GM21786 (cell line): Measurements from ENCODE around the gene RASGRP3.
"Not testable (repeated sequence)": the region's sequence is repeated elsewhere in the genome, so short reads cannot be mapped to it uniquely, and the experiment has no call there.

Experiments
- ATAC-seq: cut with Tn5 transposase; IDR thresholded peaks from one replicate; pipeline ENCODE4 v1.9.1; 2021; ENCODE audit not compliant: unreplicated experiment

RASGRP3 gene, protein sequence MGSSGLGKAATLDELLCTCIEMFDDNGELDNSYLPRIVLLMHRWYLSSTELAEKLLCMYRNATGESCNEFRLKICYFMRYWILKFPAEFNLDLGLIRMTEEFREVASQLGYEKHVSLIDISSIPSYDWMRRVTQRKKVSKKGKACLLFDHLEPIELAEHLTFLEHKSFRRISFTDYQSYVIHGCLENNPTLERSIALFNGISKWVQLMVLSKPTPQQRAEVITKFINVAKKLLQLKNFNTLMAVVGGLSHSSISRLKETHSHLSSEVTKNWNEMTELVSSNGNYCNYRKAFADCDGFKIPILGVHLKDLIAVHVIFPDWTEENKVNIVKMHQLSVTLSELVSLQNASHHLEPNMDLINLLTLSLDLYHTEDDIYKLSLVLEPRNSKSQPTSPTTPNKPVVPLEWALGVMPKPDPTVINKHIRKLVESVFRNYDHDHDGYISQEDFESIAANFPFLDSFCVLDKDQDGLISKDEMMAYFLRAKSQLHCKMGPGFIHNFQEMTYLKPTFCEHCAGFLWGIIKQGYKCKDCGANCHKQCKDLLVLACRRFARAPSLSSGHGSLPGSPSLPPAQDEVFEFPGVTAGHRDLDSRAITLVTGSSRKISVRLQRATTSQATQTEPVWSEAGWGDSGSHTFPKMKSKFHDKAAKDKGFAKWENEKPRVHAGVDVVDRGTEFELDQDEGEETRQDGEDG

DNA sequence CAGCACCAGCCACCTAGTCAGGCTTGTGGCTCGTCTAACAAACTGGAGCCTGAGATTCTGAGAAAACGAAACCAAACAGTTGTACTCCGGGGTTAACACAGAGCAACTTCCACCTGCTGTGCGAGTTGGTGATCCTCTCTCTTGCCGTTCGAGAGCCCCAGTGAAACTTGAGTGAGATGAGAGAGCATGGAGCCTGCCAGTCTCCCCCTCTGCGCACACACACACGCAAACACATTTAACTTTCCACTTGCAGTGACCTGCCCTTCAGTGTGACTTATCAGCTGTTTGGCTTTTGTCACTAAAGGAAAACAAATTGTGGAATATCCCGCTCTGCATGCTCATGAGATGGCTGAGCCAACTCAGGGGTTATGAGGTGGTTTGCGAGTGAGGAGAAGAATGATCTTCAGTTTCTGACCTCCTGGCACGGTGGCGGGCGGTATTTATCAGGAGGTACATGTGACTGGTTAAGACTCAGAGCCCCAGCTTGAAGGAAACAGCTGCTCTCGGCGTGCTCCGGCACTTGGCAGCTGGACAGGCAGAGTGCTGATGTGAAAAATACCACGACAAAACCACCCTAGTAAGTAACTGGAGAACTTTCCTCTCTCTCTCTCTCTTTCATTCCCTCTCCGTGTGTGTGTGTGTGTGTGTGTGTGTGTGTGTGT lies at the start of gene RASGRP3:
Gene RASGRP3, plus strand, starts transcription at position 519 of the 662 bp plus-strand sequence. CDS start 38,488 bp downstream, outside the sequence.
- ATAC-seq: peak; percentile 44

DNA sequence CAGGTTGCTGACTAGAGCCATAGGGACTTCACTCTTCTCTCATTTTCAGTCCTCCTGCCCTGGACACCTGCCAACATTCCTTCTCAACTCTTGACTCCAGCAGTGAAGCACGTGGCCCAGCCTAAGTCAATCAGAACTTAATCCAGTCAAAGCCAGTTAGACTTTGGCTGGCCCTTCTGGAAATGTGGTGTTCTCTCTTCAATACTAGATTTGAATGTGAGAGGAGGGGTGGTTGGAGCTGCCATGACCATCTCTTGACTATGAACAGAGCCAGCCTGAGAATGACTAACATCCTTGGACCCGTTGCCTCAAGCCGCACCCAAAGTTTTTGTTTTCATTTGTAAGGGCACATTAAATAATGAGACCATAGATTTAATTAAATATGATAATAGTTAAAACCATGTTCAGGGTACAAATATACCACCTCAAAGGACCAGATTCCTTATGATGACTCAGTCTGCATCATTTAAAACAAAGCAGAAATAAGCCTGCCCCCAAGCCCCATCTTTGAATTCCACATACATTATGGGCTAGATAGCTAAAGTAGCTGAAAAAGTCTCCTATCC lies 49.7 kb upstream of the RASGRP3 start:
- no peak for ATAC-seq

GRCh38 chr2:33430077-33430476 lies 46.4 kb upstream of the RASGRP3 start:
- no peak for ATAC-seq

DNA sequence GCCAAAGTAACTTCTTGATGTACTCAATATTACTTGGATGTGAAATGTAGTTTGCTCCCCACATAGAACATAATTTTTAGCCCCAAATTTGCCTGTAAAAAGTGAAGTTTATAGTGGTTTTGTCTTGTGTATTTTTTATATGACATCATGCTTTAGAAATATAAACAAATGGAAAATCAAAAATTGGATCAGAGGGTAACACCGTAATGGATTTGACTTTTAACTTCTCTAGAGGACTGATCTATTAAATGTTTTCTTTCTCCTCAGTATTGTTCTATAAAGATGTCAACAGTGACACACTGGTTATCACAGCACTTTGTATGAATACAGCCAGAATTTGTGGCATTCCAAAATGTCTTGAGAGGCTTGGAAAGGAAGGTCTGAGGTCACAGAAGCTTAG lies 45.6 kb upstream of the RASGRP3 start:
- ATAC-seq: no peak

- ATAC-seq: no peak
Observed at GRCh38 chr2:33432871-33433270, 43.6 kb upstream of the RASGRP3 start.

GRCh38 chr2:33433279-33434235 lies 42.9 kb upstream of the RASGRP3 start:
- ATAC-seq: no peak

GRCh38 chr2:33435518-33435917 lies 40.9 kb upstream of the RASGRP3 start:
- ATAC-seq: no peak

DNA sequence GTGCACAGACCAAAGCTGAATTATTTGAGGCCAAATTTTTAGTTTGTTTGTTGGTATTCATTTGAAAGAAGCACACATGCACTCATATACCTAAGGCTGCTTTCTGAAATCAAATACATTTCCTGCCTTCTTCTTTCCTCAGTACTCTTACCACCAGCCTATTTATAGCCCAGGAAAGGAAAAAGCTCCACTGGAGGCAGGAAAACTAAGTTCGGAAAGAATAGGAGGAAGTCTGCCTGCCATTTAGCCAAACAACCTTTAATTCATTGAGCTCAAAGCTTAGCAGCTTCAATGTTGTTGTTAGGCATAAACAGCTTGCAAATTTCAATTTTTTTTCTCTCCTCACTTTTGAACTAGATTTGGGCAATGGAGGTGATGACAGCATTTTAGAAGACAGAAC lies 40.4 kb upstream of the RASGRP3 start:
- no peak for ATAC-seq

DNA sequence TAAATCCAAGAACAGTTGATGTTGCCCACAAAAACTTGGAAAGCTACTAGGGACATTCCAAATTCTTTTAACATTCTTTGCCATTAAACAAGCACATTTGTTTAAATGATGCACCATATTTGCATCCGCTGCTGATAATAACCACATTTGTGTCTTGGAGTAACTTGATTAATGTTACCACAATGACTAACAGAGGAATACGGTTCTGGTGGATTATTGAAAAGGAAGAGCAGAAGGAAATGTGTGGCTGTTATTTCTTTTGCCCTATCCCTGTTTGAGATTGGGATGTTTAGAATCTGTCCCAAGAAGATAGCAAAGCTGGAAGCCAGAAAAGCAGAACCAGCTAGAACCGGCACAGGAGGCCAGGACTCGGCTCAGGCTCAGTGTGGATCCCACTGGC lies 39.2 kb upstream of the RASGRP3 start:
- no peak for ATAC-seq

DNA sequence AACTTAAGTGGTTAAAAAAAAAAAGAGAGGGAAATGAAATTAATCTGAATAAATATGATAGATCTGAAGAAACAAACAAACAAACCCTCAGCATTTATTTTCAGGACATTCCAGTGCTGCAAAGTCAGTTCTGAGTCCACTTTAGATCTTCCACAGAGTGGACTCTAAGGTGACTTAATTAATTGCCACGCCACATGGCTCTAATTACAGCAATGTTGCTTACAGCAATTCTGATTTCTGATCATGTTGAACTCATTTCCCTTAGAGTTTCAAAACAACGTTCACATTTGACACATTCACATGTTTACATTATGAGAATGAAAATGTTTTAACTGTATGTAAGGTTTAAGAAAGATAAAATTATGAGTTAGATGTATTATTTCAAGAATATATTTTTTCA lies 38.6 kb upstream of the RASGRP3 start:
- no peak for ATAC-seq

GRCh38 chr2:33441235-33441810 lies 35.1 kb upstream of the RASGRP3 start:
- ATAC-seq: peak; percentile 62

DNA sequence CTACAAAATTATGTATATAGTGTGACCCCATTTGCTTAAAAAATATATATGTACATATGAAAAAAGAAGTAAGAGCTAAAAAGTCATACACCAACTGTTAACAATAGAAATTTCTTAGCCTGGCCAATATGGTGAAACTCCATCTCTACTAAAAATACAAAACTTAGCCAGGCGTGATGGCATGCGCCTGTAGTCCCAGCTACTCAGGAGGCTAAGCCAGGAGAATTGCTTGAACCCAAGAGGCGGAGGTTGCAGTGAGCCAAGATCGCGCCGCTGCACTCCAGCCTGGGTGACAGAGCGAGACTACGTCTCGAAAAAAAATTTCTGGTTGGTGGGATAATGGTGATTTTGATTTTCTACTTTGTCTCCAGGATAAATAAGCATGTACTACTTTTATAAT lies 34.4 kb upstream of the RASGRP3 start:
- not testable (repeated sequence) for ATAC-seq

- ATAC-seq: no peak
Observed at GRCh38 chr2:33442528-33443079, 33.8 kb upstream of the RASGRP3 start.

DNA sequence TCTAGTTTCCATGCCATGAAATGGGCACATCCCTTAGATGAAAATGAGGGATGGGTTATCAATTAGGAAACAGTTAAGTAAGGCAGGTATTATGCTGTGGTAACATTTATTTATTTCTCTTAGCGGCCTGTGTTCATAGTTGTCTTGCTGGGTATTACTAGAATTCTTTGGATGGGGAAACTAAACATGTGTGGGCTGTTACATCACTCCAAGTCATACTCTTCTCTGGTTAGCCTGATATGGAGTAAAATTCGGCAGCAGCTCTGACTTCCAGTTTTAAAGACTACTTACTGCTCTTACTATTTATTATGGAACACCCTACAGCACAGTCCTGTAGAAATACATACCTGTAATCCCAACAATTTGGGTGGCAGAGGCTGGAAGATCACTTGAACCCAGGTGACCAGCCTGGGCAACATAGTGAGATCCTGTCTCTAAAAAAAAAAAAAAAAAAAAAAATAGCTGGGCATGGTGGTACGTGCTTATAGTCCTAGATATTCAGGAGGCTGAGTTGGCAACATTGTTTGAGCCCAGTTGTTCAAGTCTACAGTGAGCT lies 33.1 kb upstream of the RASGRP3 start:
- no peak for ATAC-seq

GRCh38 chr2:33444967-33445366 lies 31.5 kb upstream of the RASGRP3 start:
- ATAC-seq: no peak

GRCh38 chr2:33448220-33448899 lies 28.1 kb upstream of the RASGRP3 start:
- ATAC-seq: no peak

DNA sequence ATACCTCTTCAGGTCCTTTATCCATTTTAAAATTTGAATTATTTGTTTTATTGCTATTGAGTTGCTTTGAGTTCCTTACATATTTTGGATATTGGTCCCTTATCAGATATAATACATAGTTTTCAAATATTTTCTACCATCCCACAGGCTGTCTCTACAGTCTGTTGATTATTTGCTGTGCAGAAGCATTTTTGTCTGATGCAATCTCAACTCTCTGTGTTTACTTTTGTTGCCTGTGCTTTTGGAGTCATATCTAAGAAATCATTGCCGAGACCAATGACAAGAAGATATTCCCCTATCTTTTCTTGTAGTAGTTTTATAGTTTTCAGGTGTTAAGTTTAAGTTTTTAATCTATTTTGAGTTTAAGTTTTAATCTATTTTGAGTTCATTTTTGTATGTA lies 25.2 kb upstream of the RASGRP3 start:
- no peak for ATAC-seq

GRCh38 chr2:33451825-33452224 lies 24.6 kb upstream of the RASGRP3 start:
- no peak for ATAC-seq

GRCh38 chr2:33452545-33452944 lies 23.9 kb upstream of the RASGRP3 start:
- no peak for ATAC-seq
